ENCODE data around the gene NEGR1. TPM values are rescaled to one million over a fixed set of nuclear protein-coding genes. Genes with fewer than 3 reads are reported as not detected.

Gene NEGR1
- polyA plus RNA-seq, 1 donor from 2014 or later = 47.4 TPM

GRCh38 chr1:72177711-72178110 lies 104.6 kb downstream of the NEGR1 start:
- no peak overlapping the region for H3K4me3 ChIP-seq (ENCODE audit: low read length)
- peaks cover 3% of the 10 kb centered on the region for H3K9me3 ChIP-seq (ENCODE audit: low read length)

GRCh38 chr1:72170246-72170645 lies 112.1 kb downstream of the NEGR1 start:
- no peaks in the 10 kb centered on the region for H3K79me2 ChIP-seq (replicated peaks; ENCODE audit: insufficient read depth, low read length)
- H4K20me1 ChIP-seq (ENCODE audit: insufficient read depth) = no peaks in the 10 kb centered on the region
- no peaks in the 10 kb centered on the region for H3K9me2 ChIP-seq (ENCODE audit: insufficient read depth, low read length)
- H3K27me3 ChIP-seq (ENCODE audit: insufficient read depth, low read depth, low read length) = no peaks in the 10 kb centered on the region
- H3K9ac ChIP-seq (ENCODE audit: low read length) = no peak overlapping the region
- no peak overlapping the region for H2AFZ ChIP-seq (ENCODE audit: low read depth, low read length)
- H3K4me3 ChIP-seq (ENCODE audit: low read length) = no peak overlapping the region
- no peak overlapping the region for H3K27ac ChIP-seq (ENCODE audit: low read length)
- no peak overlapping the region for H3K4me2 ChIP-seq (ENCODE audit: low read length)
- TF ChIP-seq RAD21 (conservative IDR thresholded peaks at IDR 0.05) (no peak), REST (IDR thresholded peaks at IDR 0.05; ENCODE audit: borderline replicate concordance) (no peak), POLR2AphosphoS5 (IDR thresholded peaks at IDR 0.05) (no peak), TAF1 (IDR thresholded peaks at IDR 0.05; ENCODE audit: low read depth) (no peak), CTCF (IDR thresholded peaks at IDR 0.05; ENCODE audit: poor library complexity, severe bottlenecking) (no peak)
- no peaks in the 10 kb centered on the region for H3F3A ChIP-seq (ENCODE audit: insufficient read depth, low read length, poor library complexity, severe bottlenecking)
- H3K36me3 ChIP-seq (ENCODE audit: insufficient read depth, low read length) = no peaks in the 10 kb centered on the region
- H3K9me3 ChIP-seq (ENCODE audit: low read length) = no peaks in the 10 kb centered on the region

More at GRCh38 chr1:72177711-72178110, 104.6 kb downstream of the NEGR1 start:
- no peak overlapping the region for H3K9ac ChIP-seq (ENCODE audit: low read length)
- H3K36me3 ChIP-seq (ENCODE audit: insufficient read depth, low read length) = no peaks in the 10 kb centered on the region
- no peaks in the 10 kb centered on the region for H3K9me2 ChIP-seq (ENCODE audit: insufficient read depth, low read length)
- H2AFZ ChIP-seq (ENCODE audit: low read depth, low read length) = no peak overlapping the region
- H3K79me2 ChIP-seq (replicated peaks; ENCODE audit: insufficient read depth, low read length) = no peaks in the 10 kb centered on the region
- H3K4me2 ChIP-seq (ENCODE audit: low read length) = no peak overlapping the region
- no peak for TF ChIP-seq RAD21 (conservative IDR thresholded peaks at IDR 0.05)
- TF ChIP-seq MXI1 (conservative IDR thresholded peaks at IDR 0.05; ENCODE audit: poor library complexity, severe bottlenecking) = no peak
- TF ChIP-seq EP300 (conservative IDR thresholded peaks at IDR 0.05; ENCODE audit: poor library complexity, severe bottlenecking) = no peak
- TF ChIP-seq REST (IDR thresholded peaks at IDR 0.05; ENCODE audit: borderline replicate concordance) = no peak
- TF ChIP-seq EZH2 (IDR thresholded peaks at IDR 0.05; ENCODE audit: borderline replicate concordance, insufficient read depth, low read length, poor library complexity, severe bottlenecking) = no peak
- TF ChIP-seq POLR2AphosphoS5 (IDR thresholded peaks at IDR 0.05) = no peak
- no peak for TF ChIP-seq TAF1 (IDR thresholded peaks at IDR 0.05; ENCODE audit: low read depth)
- TF ChIP-seq CTCF (IDR thresholded peaks at IDR 0.05; ENCODE audit: poor library complexity, severe bottlenecking) = no peak
- TF ChIP-seq SMC3 (conservative IDR thresholded peaks at IDR 0.05; ENCODE audit: poor library complexity) = no peak
- no peaks in the 10 kb centered on the region for H4K20me1 ChIP-seq (ENCODE audit: insufficient read depth)
- H3K27ac ChIP-seq (ENCODE audit: low read length) = no peak overlapping the region
- no peaks in the 10 kb centered on the region for H3F3A ChIP-seq (ENCODE audit: insufficient read depth, low read length, poor library complexity, severe bottlenecking)
- no peaks in the 10 kb centered on the region for H3K27me3 ChIP-seq (ENCODE audit: insufficient read depth, low read depth, low read length)
